ENCODE data around the gene HIGD1A.

Gene HIGD1A

DNA sequence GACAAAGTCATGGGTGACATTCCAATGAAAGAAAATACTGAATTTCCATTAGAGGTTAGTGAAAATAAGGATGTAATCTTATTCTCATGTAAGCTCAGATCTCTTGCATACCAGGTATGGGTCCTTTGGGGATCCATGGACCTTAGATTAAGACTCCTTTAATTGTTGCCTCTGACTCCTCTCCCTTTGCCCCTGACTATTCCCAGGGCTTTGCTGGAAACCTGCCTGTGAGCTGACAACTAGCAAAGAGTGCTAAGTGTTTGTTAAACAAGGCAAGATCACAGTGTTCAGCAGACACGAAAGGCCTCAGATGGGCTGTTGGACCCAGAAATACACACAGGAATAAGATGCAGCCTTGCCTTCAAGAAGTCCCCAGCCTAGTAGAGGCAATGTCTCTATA is 37.0 kb upstream of the HIGD1A start:
- Histone ChIP-seq H3K4me1 (ENCODE audit: control insufficient read depth, low read length) (peaks cover 6% of the 10 kb centered on the region), H3K36me3 (ENCODE audit: control insufficient read depth, low read length) (no peaks in the 10 kb centered on the region), H3K27me3 (ENCODE audit: control insufficient read depth, low read length) (peaks cover 5% of the 10 kb centered on the region; the same call in 1 of the 2 replicates), H4K20me1 (ENCODE audit: control insufficient read depth, insufficient read depth, low read depth, low read length) (no peaks in the 10 kb centered on the region), H3K79me2 (ENCODE audit: control insufficient read depth, low read length) (no peaks in the 10 kb centered on the region), H3K9me2 (replicated peaks; ENCODE audit: control insufficient read depth, low read length) (no peaks in the 10 kb centered on the region), H3K9me3 (ENCODE audit: control insufficient read depth, insufficient read depth, low read length) (no peaks in the 10 kb centered on the region), H3K27ac (ENCODE audit: low read depth, low read length) (no peak overlapping the region), H3F3A (ENCODE audit: control insufficient read depth, insufficient read depth) (no peaks in the 10 kb centered on the region), H3K4me3 (ENCODE audit: low read length) (no peak overlapping the region), H3K4me2 (ENCODE audit: low read length) (no peak overlapping the region)
- TF ChIP-seq, protein P1, sequence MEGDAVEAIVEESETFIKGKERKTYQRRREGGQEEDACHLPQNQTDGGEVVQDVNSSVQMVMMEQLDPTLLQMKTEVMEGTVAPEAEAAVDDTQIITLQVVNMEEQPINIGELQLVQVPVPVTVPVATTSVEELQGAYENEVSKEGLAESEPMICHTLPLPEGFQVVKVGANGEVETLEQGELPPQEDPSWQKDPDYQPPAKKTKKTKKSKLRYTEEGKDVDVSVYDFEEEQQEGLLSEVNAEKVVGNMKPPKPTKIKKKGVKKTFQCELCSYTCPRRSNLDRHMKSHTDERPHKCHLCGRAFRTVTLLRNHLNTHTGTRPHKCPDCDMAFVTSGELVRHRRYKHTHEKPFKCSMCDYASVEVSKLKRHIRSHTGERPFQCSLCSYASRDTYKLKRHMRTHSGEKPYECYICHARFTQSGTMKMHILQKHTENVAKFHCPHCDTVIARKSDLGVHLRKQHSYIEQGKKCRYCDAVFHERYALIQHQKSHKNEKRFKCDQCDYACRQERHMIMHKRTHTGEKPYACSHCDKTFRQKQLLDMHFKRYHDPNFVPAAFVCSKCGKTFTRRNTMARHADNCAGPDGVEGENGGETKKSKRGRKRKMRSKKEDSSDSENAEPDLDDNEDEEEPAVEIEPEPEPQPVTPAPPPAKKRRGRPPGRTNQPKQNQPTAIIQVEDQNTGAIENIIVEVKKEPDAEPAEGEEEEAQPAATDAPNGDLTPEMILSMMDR (IDR thresholded peaks at IDR 0.05; ENCODE audit: low read depth, low read length, poor library complexity, severe bottlenecking), result no peak
- no peak for TF ChIP-seq EZH2phosphoT487 (IDR thresholded peaks at IDR 0.05; ENCODE audit: borderline replicate concordance, low read length)

DNA sequence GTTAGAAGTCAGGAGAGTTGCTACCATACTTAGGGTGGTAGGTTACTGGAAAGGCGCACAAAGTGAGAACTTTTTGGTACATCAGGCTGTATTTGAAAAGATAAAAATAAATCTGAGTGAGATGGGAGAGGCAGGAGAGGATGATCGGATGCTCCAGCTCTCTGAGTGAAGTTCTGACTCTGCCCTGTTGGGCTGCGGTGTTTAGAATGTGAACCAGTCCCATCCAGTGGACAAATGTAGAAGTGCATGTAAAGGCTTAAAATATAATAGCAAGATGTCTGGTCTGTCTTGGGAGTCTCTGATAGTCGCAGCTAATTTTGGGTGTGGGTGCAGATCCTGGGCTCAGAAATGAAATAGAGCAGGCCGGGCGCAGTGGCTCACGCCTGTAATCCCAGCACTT is 35.3 kb upstream of the HIGD1A start:
- no peaks in the 10 kb centered on the region for H3F3A ChIP-seq (ENCODE audit: control insufficient read depth, insufficient read depth)
- H3K9me3 ChIP-seq (ENCODE audit: control insufficient read depth, insufficient read depth, low read length), result no peaks in the 10 kb centered on the region
- H3K9me2 ChIP-seq (replicated peaks; ENCODE audit: control insufficient read depth, low read length), result no peaks in the 10 kb centered on the region
- H3K27ac ChIP-seq (ENCODE audit: low read depth, low read length), result no peak overlapping the region
- peaks cover 4% of the 10 kb centered on the region for H3K4me1 ChIP-seq (ENCODE audit: control insufficient read depth, low read length)
- peak overlapping the region; percentile 55 for H3K4me2 ChIP-seq (ENCODE audit: low read length)
- H3K27me3 ChIP-seq (ENCODE audit: control insufficient read depth, low read length), result 0 out of 2 replicates have a peak, but pooled peaks cover 5% of the 10 kb centered on the region
- H4K20me1 ChIP-seq (ENCODE audit: control insufficient read depth, insufficient read depth, low read depth, low read length), result no peaks in the 10 kb centered on the region
- no peak for TF ChIP-seq EZH2phosphoT487 (IDR thresholded peaks at IDR 0.05; ENCODE audit: borderline replicate concordance, low read length)
- TF ChIP-seq, protein P1 (IDR thresholded peaks at IDR 0.05; ENCODE audit: low read depth, low read length, poor library complexity, severe bottlenecking), result peak; percentile 56
- H3K36me3 ChIP-seq (ENCODE audit: control insufficient read depth, low read length), result no peaks in the 10 kb centered on the region
- H3K4me3 ChIP-seq (ENCODE audit: low read length), result peak overlapping the region; percentile 47
- H3K79me2 ChIP-seq (ENCODE audit: control insufficient read depth, low read length), result no peaks in the 10 kb centered on the region

DNA sequence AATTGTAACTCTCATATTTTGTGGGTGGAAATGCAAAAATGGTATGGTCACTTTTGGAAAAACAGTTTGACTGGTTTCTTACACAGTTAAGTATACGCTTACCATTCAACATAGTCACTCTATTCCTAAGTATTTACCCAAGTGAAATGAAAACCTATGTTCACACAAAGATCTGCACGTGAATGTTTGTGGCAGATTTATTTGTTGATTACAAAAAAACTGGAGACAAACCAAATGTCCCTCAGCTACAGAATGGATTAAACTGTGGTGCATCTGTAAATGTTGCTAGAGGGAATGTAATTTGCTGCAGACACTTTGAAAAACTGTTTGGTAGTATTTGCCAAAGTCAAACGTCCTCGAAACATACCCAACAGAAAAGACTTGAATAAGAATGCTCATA is 34.3 kb upstream of the HIGD1A start:
- Histone ChIP-seq H3K4me3 (ENCODE audit: low read length) (no peak overlapping the region), H3K27me3 (ENCODE audit: control insufficient read depth, low read length) (0 out of 2 replicates have a peak, but pooled peaks cover 5% of the 10 kb centered on the region), H3K27ac (ENCODE audit: low read depth, low read length) (no peak overlapping the region), H3K9me3 (ENCODE audit: control insufficient read depth, insufficient read depth, low read length) (no peaks in the 10 kb centered on the region), H4K20me1 (ENCODE audit: control insufficient read depth, insufficient read depth, low read depth, low read length) (no peaks in the 10 kb centered on the region), H3K79me2 (ENCODE audit: control insufficient read depth, low read length) (no peaks in the 10 kb centered on the region), H3F3A (ENCODE audit: control insufficient read depth, insufficient read depth) (no peaks in the 10 kb centered on the region), H3K4me1 (ENCODE audit: control insufficient read depth, low read length) (peaks cover 4% of the 10 kb centered on the region), H3K9me2 (replicated peaks; ENCODE audit: control insufficient read depth, low read length) (no peaks in the 10 kb centered on the region), H3K36me3 (ENCODE audit: control insufficient read depth, low read length) (no peaks in the 10 kb centered on the region), H3K4me2 (ENCODE audit: low read length) (no peak overlapping the region)
- TF ChIP-seq, protein P1 (IDR thresholded peaks at IDR 0.05; ENCODE audit: low read depth, low read length, poor library complexity, severe bottlenecking), result no peak
- TF ChIP-seq EZH2phosphoT487 (IDR thresholded peaks at IDR 0.05; ENCODE audit: borderline replicate concordance, low read length), result no peak
